ENCODE data around the gene HOXA2. TPM values are rescaled to one million over a fixed set of nuclear protein-coding genes. Genes with fewer than 3 reads are reported as not detected.
A peak's percentile ranks its signal among the peaks of the same experiment; 100 is the strongest.

Gene HOXA2
- total and polyA plus RNA-seq, 2 of the 13 experiments (the other 11 are each of a cell fraction or from before 2014, with no cell fraction given), result 0.22 to 0.29 TPM

GRCh38 chr7:27130540-27131389 is 28.3 kb upstream of the HOXA2 start, which contains the start of gene HOXA4 (continued):
- TF ChIP-seq TFE3 (CRISPR knock-in tag; IDR thresholded peaks at IDR 0.05) (no peak), ZNF567 (CRISPR knock-in tag; IDR thresholded peaks at IDR 0.05; ENCODE audit: borderline replicate concordance) (no peak), ATF7 (IDR thresholded peaks at IDR 0.05) (no peak), ATF7 (CRISPR knock-in tag; IDR thresholded peaks at IDR 0.05) (no peak), TFAP4 (IDR thresholded peaks at IDR 0.05; ENCODE audit: borderline replicate concordance, low read depth) (peak; percentile 20; the same call in 1 of the 2 replicates), SMARCC2 (IDR thresholded peaks at IDR 0.05) (no peak), MTERF4 (CRISPR knock-in tag; IDR thresholded peaks at IDR 0.05) (peak; percentile 34; the same call in 1 of the 2 replicates), SMARCE1 (IDR thresholded peaks at IDR 0.05; ENCODE audit: borderline replicate concordance) (no peak), ZBTB38 (CRISPR knock-in tag; IDR thresholded peaks at IDR 0.05) (peak; percentile 95; the same call in 1 of the 2 replicates), SRSF9 (IDR thresholded peaks at IDR 0.05; ENCODE audit: borderline replicate concordance, insufficient read depth, low read depth, low read length, poor library complexity, severe bottlenecking) (no peak), HDAC2 (CRISPR knock-in tag; IDR thresholded peaks at IDR 0.05) (peak; percentile 68), ZNF614 (CRISPR knock-in tag; IDR thresholded peaks at IDR 0.05; ENCODE audit: borderline replicate concordance) (no peak), ZNF775 (CRISPR knock-in tag; IDR thresholded peaks at IDR 0.05; ENCODE audit: borderline replicate concordance) (no peak), ZNF770 (CRISPR knock-in tag; IDR thresholded peaks at IDR 0.05) (no peak)
- TF ChIP-seq, protein P1, sequence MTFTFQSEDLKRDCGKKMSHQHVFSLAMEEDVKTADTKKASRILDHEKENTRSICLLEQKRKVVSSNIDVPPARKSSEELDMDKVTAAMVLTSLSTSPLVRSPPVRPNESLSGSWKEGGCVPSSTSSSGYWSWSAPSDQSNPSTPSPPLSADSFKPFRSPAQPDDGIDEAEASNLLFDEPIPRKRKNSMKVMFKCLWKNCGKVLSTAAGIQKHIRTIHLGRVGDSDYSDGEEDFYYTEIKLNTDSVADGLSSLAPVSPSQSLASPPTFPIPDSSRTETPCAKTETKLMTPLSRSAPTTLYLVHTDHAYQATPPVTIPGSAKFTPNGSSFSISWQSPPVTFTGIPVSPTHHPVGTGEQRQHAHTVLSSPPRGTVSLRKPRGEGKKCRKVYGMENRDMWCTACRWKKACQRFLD (CRISPR knock-in tag; IDR thresholded peaks at IDR 0.05; ENCODE audit: borderline replicate concordance), result peak; percentile 81; the same call in 1 of the 2 replicates
- TF ChIP-seq, protein P2, sequence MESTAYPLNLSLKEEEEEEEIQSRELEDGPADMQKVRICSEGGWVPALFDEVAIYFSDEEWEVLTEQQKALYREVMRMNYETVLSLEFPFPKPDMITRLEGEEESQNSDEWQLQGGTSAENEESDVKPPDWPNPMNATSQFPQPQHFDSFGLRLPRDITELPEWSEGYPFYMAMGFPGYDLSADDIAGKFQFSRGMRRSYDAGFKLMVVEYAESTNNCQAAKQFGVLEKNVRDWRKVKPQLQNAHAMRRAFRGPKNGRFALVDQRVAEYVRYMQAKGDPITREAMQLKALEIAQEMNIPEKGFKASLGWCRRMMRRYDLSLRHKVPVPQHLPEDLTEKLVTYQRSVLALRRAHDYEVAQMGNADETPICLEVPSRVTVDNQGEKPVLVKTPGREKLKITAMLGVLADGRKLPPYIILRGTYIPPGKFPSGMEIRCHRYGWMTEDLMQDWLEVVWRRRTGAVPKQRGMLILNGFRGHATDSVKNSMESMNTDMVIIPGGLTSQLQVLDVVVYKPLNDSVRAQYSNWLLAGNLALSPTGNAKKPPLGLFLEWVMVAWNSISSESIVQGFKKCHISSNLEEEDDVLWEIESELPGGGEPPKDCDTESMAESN (CRISPR knock-in tag; conservative IDR thresholded peaks at IDR 0.05), result 0 out of 2 replicates have a peak, but pooled peaks have one; percentile 17
- TF ChIP-seq, protein P3, sequence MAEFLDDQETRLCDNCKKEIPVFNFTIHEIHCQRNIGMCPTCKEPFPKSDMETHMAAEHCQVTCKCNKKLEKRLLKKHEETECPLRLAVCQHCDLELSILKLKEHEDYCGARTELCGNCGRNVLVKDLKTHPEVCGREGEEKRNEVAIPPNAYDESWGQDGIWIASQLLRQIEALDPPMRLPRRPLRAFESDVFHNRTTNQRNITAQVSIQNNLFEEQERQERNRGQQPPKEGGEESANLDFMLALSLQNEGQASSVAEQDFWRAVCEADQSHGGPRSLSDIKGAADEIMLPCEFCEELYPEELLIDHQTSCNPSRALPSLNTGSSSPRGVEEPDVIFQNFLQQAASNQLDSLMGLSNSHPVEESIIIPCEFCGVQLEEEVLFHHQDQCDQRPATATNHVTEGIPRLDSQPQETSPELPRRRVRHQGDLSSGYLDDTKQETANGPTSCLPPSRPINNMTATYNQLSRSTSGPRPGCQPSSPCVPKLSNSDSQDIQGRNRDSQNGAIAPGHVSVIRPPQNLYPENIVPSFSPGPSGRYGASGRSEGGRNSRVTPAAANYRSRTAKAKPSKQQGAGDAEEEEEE (CRISPR knock-in tag; IDR thresholded peaks at IDR 0.05; ENCODE audit: borderline replicate concordance), result no peak

Data from HepG2 (cell line).